Measurements from ENCODE around the gene VSIG10L. TPM values are rescaled to one million over a fixed set of nuclear protein-coding genes. Genes with fewer than 3 reads are reported as not detected.

The VSIG10L gene
- total RNA-seq, 2 donors from 2014 or later = 0.78 to 1.3 TPM

DNA sequence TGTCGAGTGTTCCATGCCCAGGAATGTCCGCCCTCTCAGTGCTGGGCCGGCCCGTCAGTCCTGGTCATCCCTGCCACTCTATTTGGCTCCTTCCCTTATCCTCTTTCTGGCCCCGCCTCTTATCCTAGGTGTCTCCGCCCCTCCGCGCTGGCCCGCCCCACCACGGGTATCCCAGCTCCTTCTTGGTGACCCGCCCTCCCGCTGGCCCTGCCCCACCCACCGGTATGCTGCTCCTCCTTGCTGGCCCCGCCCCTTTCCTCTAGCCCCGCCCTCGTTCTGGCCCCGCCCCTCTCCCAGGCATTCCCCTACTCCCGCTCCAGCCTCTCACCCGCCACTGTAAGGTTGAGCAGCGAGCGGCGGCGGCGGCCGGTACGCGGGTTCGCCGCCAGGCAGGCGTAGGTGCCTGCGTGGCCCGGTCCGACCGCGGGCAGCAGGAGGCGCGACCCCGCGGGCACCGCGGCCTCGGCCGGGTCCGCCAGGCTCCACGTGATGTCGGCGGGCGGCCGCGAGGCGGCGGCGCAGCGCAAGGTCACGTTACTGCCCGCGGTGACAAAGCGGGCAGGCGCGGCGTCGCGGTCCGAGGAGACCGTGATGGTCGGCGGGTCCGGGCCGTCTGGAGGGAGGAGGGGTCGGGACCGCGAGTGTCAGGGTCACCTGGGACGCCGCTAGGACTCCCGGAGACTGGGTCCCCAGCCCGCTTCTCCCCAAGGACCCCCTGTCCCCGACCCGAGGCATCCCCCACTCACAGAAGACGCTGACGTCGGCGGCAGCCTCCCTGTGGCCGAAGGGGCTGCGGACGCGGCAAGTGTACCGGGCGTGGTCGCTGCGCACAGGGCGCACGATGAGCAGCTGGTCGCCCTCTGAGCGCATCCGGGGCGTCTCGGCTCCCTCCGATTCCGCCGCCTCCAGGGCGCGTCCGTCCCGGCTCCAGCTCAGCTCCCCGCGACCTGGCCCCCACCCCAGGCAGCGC lies 2.0 kb downstream of the VSIG10L start:
- Histone ChIP-seq H3K9me3 (no peaks in the 10 kb centered on the region), H3K27me3 (no peaks in the 10 kb centered on the region), H3K36me3 (replicated peaks in 1 of 2; ENCODE audit: insufficient read depth in 1 of 2, low read depth in 2 of 2) (peaks cover 0 to 2% of the 10 kb centered on the region in 2 donors), H3K4me3 (peak overlapping the region in 1 of 2 donors; percentile 9), H3K4me1 (peaks cover 22% of the 10 kb centered on the region), H3K27ac (peak overlapping the region in 3 of 4 donors; percentile 7 to 61 (median 44))
- TF ChIP-seq POLR2A (IDR thresholded peaks at IDR 0.05) = peak in 1 of 3 donors; percentile 17
- TF ChIP-seq, protein P1, sequence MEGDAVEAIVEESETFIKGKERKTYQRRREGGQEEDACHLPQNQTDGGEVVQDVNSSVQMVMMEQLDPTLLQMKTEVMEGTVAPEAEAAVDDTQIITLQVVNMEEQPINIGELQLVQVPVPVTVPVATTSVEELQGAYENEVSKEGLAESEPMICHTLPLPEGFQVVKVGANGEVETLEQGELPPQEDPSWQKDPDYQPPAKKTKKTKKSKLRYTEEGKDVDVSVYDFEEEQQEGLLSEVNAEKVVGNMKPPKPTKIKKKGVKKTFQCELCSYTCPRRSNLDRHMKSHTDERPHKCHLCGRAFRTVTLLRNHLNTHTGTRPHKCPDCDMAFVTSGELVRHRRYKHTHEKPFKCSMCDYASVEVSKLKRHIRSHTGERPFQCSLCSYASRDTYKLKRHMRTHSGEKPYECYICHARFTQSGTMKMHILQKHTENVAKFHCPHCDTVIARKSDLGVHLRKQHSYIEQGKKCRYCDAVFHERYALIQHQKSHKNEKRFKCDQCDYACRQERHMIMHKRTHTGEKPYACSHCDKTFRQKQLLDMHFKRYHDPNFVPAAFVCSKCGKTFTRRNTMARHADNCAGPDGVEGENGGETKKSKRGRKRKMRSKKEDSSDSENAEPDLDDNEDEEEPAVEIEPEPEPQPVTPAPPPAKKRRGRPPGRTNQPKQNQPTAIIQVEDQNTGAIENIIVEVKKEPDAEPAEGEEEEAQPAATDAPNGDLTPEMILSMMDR (IDR thresholded peaks at IDR 0.05) = peak in 2 of 7 experiments; percentile 43 to 57
- peak; percentile 94 for ATAC-seq
- DNase-seq = peak; percentile 95 to 98 (median 98)
- 0 to 13% methylated on average over 26 to 79 of the region's 107 CpGs for WGBS, 2 donors
- intact Hi-C loops (cut with DNase I) = loop anchor here (10.0 kb wide), 1 partner anchor 55 kb away; the partner anchor contains the start of gene C19orf84

DNA sequence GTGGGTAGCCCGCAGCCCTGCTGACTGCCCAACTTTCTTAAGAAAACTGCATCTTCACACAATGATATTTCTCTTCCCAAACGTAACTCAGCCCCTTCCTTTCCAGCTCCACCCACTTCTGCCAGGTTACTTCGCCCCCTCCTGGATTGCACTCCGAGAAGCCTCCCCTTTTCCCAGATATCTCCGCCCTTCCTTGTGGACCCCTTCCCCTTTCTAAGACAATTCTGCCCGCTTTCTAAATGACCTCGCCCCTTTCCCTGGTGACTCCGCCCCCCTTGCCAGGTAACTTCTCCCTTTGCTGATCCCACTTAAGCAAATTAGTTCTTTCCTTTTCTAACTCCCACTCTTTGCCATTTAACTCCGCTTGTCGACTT lies 2.6 kb downstream of the VSIG10L start:
- H3K9me3 ChIP-seq = no peaks in the 10 kb centered on the region
- H3K4me1 ChIP-seq = peaks cover 22% of the 10 kb centered on the region
- WGBS, 2 donors = 0 to 2% methylated on average over 10 of the region's 10 CpGs
- no peak for TF ChIP-seq POLR2A (IDR thresholded peaks at IDR 0.05)
- TF ChIP-seq, protein P1 (IDR thresholded peaks at IDR 0.05) = no peak
- intact Hi-C loops (cut with DNase I) = no loop called here
- peak overlapping the region in 3 of 4 donors; percentile 7 to 61 (median 41) for H3K27ac ChIP-seq
- H3K27me3 ChIP-seq = no peaks in the 10 kb centered on the region
- no peaks in the 10 kb centered on the region for H3K36me3 ChIP-seq (replicated peaks in 1 of 2; ENCODE audit: insufficient read depth in 1 of 2, low read depth in 2 of 2)
- peak overlapping the region in 1 of 2 donors; percentile 9 for H3K4me3 ChIP-seq
- no peak for DNase-seq
- no peak for ATAC-seq

- no peaks in the 10 kb centered on the region for H3K9me3 ChIP-seq
- no peak for TF ChIP-seq POLR2A (IDR thresholded peaks at IDR 0.05)
- TF ChIP-seq, protein P1 (IDR thresholded peaks at IDR 0.05) = peak; percentile 76 to 91 (median 84)
- ATAC-seq (peak; percentile 74), DNase-seq (peak; percentile 81 to 88 (median 82))
- H3K4me1 ChIP-seq = peaks cover 22% of the 10 kb centered on the region
- H3K27me3 ChIP-seq = no peaks in the 10 kb centered on the region
- 1 to 4% methylated on average over 25 to 43 of the region's 43 CpGs for WGBS, 2 donors
- intact Hi-C loops (cut with DNase I) = no loop called here
- H3K4me3 ChIP-seq = peak overlapping the region in 1 of 2 donors; percentile 9
- peak overlapping the region in 2 of 4 donors; percentile 41 to 61 for H3K27ac ChIP-seq
- H3K36me3 ChIP-seq (replicated peaks in 1 of 2; ENCODE audit: insufficient read depth in 1 of 2, low read depth in 2 of 2) = no peaks in the 10 kb centered on the region
Measured at GRCh38 chr19:51338563-51339312, 3.2 kb downstream of the VSIG10L start.

DNA sequence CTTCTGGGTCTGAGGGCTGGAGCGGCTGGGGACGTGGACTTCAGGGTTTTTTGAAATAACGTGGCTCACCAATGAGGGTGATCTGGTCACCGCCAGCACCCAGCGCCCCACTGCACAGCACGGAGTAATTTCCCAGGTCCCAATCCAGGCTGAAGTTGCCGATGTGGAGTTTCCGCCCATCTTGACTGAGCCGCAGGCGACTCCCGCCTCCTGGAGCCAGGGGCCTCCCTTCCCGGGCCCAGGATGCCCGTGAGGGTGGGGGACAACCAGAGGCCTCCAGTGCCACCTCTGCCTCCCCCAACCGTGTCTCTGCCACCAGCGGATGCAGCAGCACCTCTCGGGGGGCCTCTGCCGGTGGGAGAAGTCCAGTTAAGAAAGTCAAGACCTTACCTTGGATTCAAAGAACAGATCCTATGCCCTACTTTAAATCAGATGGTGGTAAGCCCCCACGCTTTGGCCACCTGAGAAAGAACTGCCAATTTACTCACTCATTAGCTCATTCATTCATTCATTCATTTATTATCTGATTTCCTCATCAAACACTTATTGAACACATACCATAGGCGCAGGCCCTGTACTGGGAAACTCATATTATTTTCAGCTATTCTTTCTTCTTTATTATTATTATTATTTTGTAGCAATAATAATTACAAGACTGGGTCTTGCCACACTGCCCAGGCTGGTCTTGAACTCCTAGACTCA lies 3.9 kb downstream of the VSIG10L start:
- intact Hi-C loops (cut with DNase I) = no loop called here
- 49 to 68% methylated on average over 7 to 17 of the region's 19 CpGs for WGBS, 2 donors
- no peak overlapping the region for H3K4me3 ChIP-seq

More for the DNA sequence above, 3.9 kb downstream of the VSIG10L start:
- H3K9me3 ChIP-seq = no peaks in the 10 kb centered on the region
- no peaks in the 10 kb centered on the region for H3K36me3 ChIP-seq (replicated peaks in 1 of 2; ENCODE audit: insufficient read depth in 1 of 2, low read depth in 2 of 2)
- TF ChIP-seq, protein P1 (IDR thresholded peaks at IDR 0.05) = no peak
- no peak for TF ChIP-seq POLR2A (IDR thresholded peaks at IDR 0.05)
- ATAC-seq = no peak
- H3K27me3 ChIP-seq = no peaks in the 10 kb centered on the region
- no peak overlapping the region for H3K27ac ChIP-seq
- DNase-seq = no peak
- peaks cover 22% of the 10 kb centered on the region for H3K4me1 ChIP-seq

Measured in body of pancreas (tissue), 4 donors.